ENCODE results near the gene SETD4. TPM values are rescaled to one million over a fixed set of nuclear protein-coding genes. Genes with fewer than 3 reads are reported as not detected.
"Not testable (repeated sequence)": the region's sequence is repeated elsewhere in the genome, so short reads cannot be mapped to it uniquely, and the experiment has no call there.

The SETD4 gene
- total and polyA plus RNA-seq, 4 donors, result 8.1 to 30.3 (median 16.3) TPM

DNA sequence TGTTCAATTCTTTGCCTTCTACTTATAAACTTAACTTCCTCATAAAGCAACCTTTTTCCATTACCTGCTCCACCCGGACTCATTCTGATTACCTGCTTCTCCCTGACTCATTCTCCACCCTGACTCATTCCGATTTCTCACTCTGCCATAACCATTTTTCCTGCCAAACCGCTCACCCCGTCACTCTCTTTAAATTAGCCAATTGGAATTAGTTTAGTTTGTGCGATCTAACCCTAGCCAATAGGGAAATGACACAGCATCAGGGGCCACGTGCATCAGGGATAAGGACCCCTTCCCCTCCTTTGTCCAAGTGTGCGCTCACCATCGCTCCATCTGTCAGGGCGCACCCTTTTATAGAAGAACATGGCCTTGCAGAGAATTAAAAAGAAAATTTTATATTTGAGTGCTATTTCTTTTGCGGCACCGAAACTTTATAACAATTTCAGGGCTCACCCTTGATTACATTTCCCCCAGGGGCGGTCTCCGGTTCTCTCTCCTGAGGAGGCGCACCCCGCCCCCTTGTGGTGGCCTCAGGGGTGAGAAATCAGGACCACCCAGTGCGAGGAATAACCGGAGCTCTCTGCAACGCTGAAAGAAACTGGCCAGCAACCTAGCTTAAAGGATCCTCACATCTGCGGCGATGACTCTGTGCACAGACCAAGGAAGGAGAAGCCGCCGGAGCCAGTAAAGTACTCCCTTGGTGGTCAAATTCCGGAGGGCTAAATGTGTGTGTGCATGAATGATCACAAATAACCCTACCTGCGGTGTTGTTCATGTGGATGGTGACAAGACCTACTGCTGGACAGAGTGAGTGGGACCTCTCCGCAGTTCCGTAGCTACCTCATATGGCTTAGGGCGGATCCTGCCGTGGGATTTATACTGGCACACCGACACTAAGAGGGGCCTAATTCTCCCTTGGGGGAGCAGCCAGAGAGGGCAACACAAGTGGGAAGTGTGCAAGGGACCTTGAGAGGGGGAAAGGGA, 44.3 kb upstream of the SETD4 start:
- DNase-seq (peak; percentile 80 to 83 (median 81)), ATAC-seq (ENCODE audit: insufficient read depth, low FRiP score) (no peak)
- Histone ChIP-seq H3K4me3 (no peak overlapping the region), H3K4me1 (ENCODE audit: control insufficient read depth in 5 of 5, insufficient read depth in 5 of 5, low read length in 5 of 5) (peaks cover 0 to 13% (median 5%) of the 10 kb centered on the region in 5 donors), H3K36me3 (ENCODE audit: control insufficient read depth in 4 of 4, insufficient read depth in 4 of 4, low read length in 4 of 4) (no peaks in the 10 kb centered on the region), H3K27ac (ENCODE audit: low read depth in 1 of 2, low read length in 1 of 2) (no peak overlapping the region), H3K27me3 (ENCODE audit: control insufficient read depth in 3 of 3, insufficient read depth in 3 of 3, low read length in 2 of 3) (peaks cover 0 to 13% (median 4%) of the 10 kb centered on the region in 3 donors), H3K9me3 (ENCODE audit: control insufficient read depth in 4 of 4, insufficient read depth in 3 of 4, low read length in 3 of 4) (no peaks in the 10 kb centered on the region), H3K9ac (ENCODE audit: insufficient read depth in 1 of 2, low read length in 2 of 2) (no peak overlapping the region)
- TF ChIP-seq, protein P1, sequence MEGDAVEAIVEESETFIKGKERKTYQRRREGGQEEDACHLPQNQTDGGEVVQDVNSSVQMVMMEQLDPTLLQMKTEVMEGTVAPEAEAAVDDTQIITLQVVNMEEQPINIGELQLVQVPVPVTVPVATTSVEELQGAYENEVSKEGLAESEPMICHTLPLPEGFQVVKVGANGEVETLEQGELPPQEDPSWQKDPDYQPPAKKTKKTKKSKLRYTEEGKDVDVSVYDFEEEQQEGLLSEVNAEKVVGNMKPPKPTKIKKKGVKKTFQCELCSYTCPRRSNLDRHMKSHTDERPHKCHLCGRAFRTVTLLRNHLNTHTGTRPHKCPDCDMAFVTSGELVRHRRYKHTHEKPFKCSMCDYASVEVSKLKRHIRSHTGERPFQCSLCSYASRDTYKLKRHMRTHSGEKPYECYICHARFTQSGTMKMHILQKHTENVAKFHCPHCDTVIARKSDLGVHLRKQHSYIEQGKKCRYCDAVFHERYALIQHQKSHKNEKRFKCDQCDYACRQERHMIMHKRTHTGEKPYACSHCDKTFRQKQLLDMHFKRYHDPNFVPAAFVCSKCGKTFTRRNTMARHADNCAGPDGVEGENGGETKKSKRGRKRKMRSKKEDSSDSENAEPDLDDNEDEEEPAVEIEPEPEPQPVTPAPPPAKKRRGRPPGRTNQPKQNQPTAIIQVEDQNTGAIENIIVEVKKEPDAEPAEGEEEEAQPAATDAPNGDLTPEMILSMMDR (IDR thresholded peaks at IDR 0.05; ENCODE audit: control extremely low read depth, extremely low read depth), result no peak
- WGBS, 2 donors, result 31 to 38% methylated on average over 29 of the region's 29 CpGs

DNA sequence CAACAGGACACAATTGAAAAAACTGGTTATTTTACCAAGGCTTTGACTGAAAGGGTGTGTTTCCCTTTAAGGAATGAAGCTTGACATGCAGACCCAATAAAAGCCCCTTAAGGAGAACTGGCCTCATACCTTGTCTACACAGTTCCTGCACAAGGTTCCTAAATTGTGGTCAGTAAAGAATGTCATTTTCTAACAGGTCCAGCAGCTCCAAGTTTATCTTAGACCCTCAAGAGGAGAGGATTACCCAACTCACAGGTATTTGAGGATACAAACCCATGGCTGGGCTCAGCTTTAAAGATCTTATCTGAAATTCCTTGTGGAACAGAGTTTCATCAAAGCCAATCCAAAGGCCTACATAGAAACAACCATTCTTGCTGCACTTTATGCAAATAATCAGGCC, 43.1 kb upstream of the SETD4 start:
- Histone ChIP-seq H3K9ac (ENCODE audit: insufficient read depth in 1 of 2, low read length in 2 of 2) (no peak overlapping the region), H3K36me3 (ENCODE audit: control insufficient read depth in 4 of 4, insufficient read depth in 4 of 4, low read length in 4 of 4) (no peaks in the 10 kb centered on the region), H3K4me3 (no peak overlapping the region), H3K27ac (ENCODE audit: low read depth in 1 of 2, low read length in 1 of 2) (no peak overlapping the region), H3K4me1 (ENCODE audit: control insufficient read depth in 5 of 5, insufficient read depth in 5 of 5, low read length in 5 of 5) (peaks cover 0 to 13% (median 5%) of the 10 kb centered on the region in 5 donors), H3K27me3 (ENCODE audit: control insufficient read depth in 3 of 3, insufficient read depth in 3 of 3, low read length in 2 of 3) (peaks cover 0 to 14% (median 4%) of the 10 kb centered on the region in 3 donors), H3K9me3 (ENCODE audit: control insufficient read depth in 4 of 4, insufficient read depth in 3 of 4, low read length in 3 of 4) (no peaks in the 10 kb centered on the region)
- DNase-seq (no peak), ATAC-seq (ENCODE audit: insufficient read depth, low FRiP score) (no peak)
- TF ChIP-seq, protein P1 (IDR thresholded peaks at IDR 0.05; ENCODE audit: control extremely low read depth, extremely low read depth), result no peak

DNA sequence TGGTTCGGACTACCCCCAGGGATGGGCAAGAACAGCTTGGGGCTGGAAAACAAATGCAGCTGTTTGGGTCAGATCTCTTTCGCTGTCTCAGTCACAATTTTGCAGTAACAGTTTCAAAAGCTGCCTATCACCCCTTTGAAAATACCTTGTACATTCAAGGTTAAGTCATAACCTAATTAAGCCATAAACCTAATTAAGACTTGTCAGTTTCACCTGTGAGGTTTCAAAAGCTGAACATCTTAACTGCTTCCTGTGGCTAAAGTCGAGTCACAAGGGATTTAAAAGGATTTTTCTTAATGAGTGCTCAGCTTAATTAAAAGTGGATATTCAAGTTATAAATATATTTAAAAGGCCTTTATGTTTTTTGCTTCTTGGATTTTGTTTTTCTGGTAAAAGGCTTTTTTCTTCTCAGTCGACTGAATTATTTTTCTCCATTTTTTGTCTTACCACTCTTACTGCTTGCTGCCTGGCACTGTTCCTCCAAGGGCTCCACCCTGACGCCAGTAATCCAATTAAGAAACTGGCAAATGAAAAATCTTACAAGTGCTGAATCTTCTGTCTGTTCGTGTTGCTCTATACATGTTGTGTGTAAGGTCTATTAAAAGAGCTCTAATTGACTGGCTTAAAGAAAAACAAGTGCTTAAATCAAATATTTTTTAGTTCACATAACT, 40.8 kb upstream of the SETD4 start:
- DNase-seq (no peak), ATAC-seq (ENCODE audit: insufficient read depth, low FRiP score) (no peak)
- no peaks in the 10 kb centered on the region for H3K9me3 ChIP-seq (ENCODE audit: control insufficient read depth in 4 of 4, insufficient read depth in 3 of 4, low read length in 3 of 4)
- H3K9ac ChIP-seq (ENCODE audit: insufficient read depth in 1 of 2, low read length in 2 of 2), result no peak overlapping the region
- H3K27ac ChIP-seq (ENCODE audit: low read depth in 1 of 2, low read length in 1 of 2), result no peak overlapping the region
- WGBS, 2 donors, result 67 to 88% methylated on average over 6 of the region's 6 CpGs
- H3K36me3 ChIP-seq (ENCODE audit: control insufficient read depth in 4 of 4, insufficient read depth in 4 of 4, low read length in 4 of 4), result no peaks in the 10 kb centered on the region
- H3K4me1 ChIP-seq (ENCODE audit: control insufficient read depth in 5 of 5, insufficient read depth in 5 of 5, low read length in 5 of 5), result peaks cover 0 to 13% (median 5%) of the 10 kb centered on the region in 5 donors
- no peak overlapping the region for H3K4me3 ChIP-seq
- TF ChIP-seq, protein P1 (IDR thresholded peaks at IDR 0.05; ENCODE audit: control extremely low read depth, extremely low read depth), result no peak
- peaks cover 0 to 15% (median 4%) of the 10 kb centered on the region in 3 donors for H3K27me3 ChIP-seq (ENCODE audit: control insufficient read depth in 3 of 3, insufficient read depth in 3 of 3, low read length in 2 of 3)

DNA sequence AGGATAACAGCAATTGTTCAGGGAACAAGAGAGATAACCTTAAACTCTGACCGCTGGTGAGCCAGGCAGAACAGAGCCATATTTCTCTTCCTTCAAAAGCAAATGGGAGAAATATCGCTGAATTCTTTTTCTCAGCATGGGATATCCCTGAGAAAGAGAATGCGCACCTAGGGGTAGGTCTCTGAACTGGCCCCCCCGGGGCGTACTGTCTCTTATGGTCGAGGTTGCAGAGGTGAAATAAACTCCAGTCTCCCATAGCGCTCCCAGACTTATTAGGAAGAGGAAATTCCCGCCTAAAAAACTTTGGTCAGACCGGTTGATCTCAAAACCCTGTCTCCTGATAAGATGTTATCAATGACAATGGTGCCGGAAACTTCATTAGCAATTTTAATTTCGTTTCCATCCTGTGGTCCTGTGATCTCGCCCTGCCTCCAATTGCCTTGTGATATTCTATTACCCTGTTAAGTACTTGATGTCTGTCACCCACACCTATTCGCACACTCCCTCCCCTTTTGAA, 39.4 kb upstream of the SETD4 start:
- H3K4me1 ChIP-seq (ENCODE audit: control insufficient read depth in 5 of 5, insufficient read depth in 5 of 5, low read length in 5 of 5); H3K36me3 ChIP-seq (ENCODE audit: control insufficient read depth in 4 of 4, insufficient read depth in 4 of 4, low read length in 4 of 4); ATAC-seq (ENCODE audit: insufficient read depth, low FRiP score): not testable (repeated sequence)

More for the DNA sequence above, 39.4 kb upstream of the SETD4 start:
- H3K27ac ChIP-seq (ENCODE audit: low read depth in 1 of 2, low read length in 1 of 2); H3K4me3 ChIP-seq; H3K9ac ChIP-seq (ENCODE audit: insufficient read depth in 1 of 2, low read length in 2 of 2); DNase-seq; H3K27me3 ChIP-seq (ENCODE audit: control insufficient read depth in 3 of 3, insufficient read depth in 3 of 3, low read length in 2 of 3); H3K9me3 ChIP-seq (ENCODE audit: control insufficient read depth in 4 of 4, insufficient read depth in 3 of 4, low read length in 3 of 4): not testable (repeated sequence)
- 66 to 67% methylated on average over 13 of the region's 13 CpGs for WGBS, 2 donors
